Astrocyte (in vitro differentiated cells and primary cell): ENCODE measurements around the gene CD7. TPM values are rescaled to one million over a fixed set of nuclear protein-coding genes. Genes with fewer than 3 reads are reported as not detected.

Experiments
- DNase-seq: peaks from one replicate; pipeline ENCODE4 v3.0.0-alpha.2; 2010; ENCODE audit warnings: low read depth
- FAIRE-seq: peaks from 2 replicates; lab custom pipeline; 2011; peaks lifted over from hg19 to GRCh38; lab: Jason Lieb, UNC
- H2AFZ ChIP-seq: 2 replicates; pipeline ENCODE4 v1.6.0; 2012; ENCODE audit warnings: low read depth, low read length, inconsistent platforms
- H3K27ac ChIP-seq: 2 replicates; pipeline ENCODE4 v1.5.1; 2011; ENCODE audit warnings: low read depth, low read length, inconsistent platforms
- H3K27me3 ChIP-seq: 2 replicates; pipeline ENCODE4 v1.6.0; 2011; ENCODE audit warnings: low read length, inconsistent platforms; ENCODE audit not compliant: insufficient read depth
- H3K36me3 ChIP-seq: 2 replicates; pipeline ENCODE4 v1.5.1; 2011; ENCODE audit warnings: low read length, inconsistent platforms; ENCODE audit not compliant: insufficient read depth
- H3K4me1 ChIP-seq: 2 replicates; pipeline ENCODE4 v1.5.1; 2011; ENCODE audit warnings: low read length, inconsistent platforms; ENCODE audit not compliant: insufficient read depth
- H3K4me2 ChIP-seq: 2 replicates; pipeline ENCODE4 v1.6.0; 2012; ENCODE audit warnings: low read length, inconsistent platforms
- H3K4me3 ChIP-seq: 2 replicates; pipeline ENCODE4 v1.5.1; 2011; ENCODE audit warnings: low read depth, mild to moderate bottlenecking, low read length, inconsistent platforms; ENCODE audit not compliant: insufficient read depth
- H3K79me2 ChIP-seq: 2 replicates; pipeline ENCODE4 v1.6.0; 2012; ENCODE audit warnings: mild to moderate bottlenecking, low read length, inconsistent platforms; ENCODE audit not compliant: insufficient read depth
- H3K9ac ChIP-seq: 2 replicates; pipeline ENCODE4 v1.6.0; 2012; ENCODE audit warnings: mild to moderate bottlenecking, low read length, inconsistent platforms
- H3K9me3 ChIP-seq: 2 replicates; pipeline ENCODE4 v1.5.1; 2012; ENCODE audit warnings: low read depth, mild to moderate bottlenecking, low read length, inconsistent platforms; ENCODE audit not compliant: insufficient read depth
- H4K20me1 ChIP-seq: 2 replicates; pipeline ENCODE4 v1.6.0; 2012; ENCODE audit warnings: low read length, inconsistent platforms; ENCODE audit not compliant: insufficient read depth
- H3K27ac Mint-ChIP-seq: one replicate; pipeline ENCODE4 v1.8.0; 2021; ENCODE audit warnings: mild to moderate bottlenecking, mixed read lengths; ENCODE audit not compliant: unreplicated experiment
- H3K27me3 Mint-ChIP-seq: one replicate; pipeline ENCODE4 v1.8.0; 2021; ENCODE audit warnings: low read depth, mixed read lengths; ENCODE audit not compliant: unreplicated experiment
- H3K36me3 Mint-ChIP-seq: one replicate; pipeline ENCODE4 v1.8.0; 2021; ENCODE audit warnings: low read depth, mixed read lengths; ENCODE audit not compliant: unreplicated experiment
- H3K4me1 Mint-ChIP-seq: one replicate; pipeline ENCODE4 v1.8.0; 2021; ENCODE audit warnings: low read depth, mixed read lengths; ENCODE audit not compliant: unreplicated experiment
- H3K4me3 Mint-ChIP-seq: one replicate; pipeline ENCODE4 v1.8.0; 2021; ENCODE audit warnings: mild to moderate bottlenecking, moderate library complexity, mixed read lengths; ENCODE audit not compliant: unreplicated experiment
- H3K9me3 Mint-ChIP-seq: one replicate; pipeline ENCODE4 v1.8.0; 2021; ENCODE audit warnings: mild to moderate bottlenecking, mixed read lengths; ENCODE audit not compliant: unreplicated experiment
- EZH2 ChIP-seq: IDR thresholded peaks from 2 replicates; pipeline ENCODE4 v1.6.1; 2012; ENCODE audit warnings: mild to moderate bottlenecking, low read length, inconsistent platforms; ENCODE audit not compliant: insufficient read depth
- total RNA-seq: library from RNA; stranded (reverse); gene quantifications from 2 replicates; pipeline ENCODE4 v1.2.1, GENCODE V29; 2021
- TF ChIP-seq, protein P1 (sequence below): IDR thresholded peaks from 2 replicates; pipeline ENCODE4 v1.5.1; 2011; ENCODE audit warnings: low read depth, mild to moderate bottlenecking, inconsistent platforms, low read length, moderate library complexity; ENCODE audit not compliant: insufficient read depth

The CD7 gene
- total RNA-seq, 1 donor from 2014 or later = 0.18 TPM

DNA sequence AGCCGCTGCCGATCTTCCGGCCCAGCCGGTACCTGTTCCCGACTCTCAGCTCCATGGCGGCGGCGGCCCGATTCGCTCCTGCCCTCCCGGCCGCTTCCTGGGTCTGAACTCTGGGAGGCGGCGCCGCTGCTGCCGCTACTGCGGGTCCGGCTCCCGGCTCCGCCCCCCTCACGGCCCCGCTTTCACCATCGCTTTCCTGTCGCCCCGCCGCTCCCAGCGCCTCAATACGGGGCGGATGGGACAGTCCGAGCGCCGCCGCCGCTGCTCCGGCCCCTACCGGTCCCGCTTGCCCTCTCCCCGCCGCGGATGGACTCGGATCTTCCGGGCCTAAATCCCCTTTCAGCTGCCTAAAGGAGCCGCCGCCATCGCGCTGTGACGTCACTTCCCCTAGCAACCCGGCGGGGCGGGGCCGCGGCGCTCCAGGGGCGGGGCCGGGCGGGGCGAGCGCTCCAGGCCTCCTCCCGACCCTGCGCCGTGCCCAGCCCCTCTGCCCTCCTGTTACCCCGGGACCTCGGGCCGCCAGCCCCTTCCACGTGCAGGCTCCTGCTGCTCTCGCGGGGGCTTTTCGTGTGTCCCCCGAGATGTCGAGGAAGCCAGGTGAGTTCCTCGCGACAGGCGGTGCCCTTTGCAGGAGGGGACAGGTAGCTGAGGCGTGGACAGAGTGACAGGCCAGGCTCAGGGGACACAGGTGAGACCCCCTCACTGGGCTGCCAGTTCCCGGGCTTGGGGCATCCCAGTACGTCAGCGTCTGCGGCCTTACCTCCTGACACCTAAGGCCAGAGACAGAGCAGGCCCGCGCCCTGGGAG is 43.9 kb downstream of the CD7 start, which contains the start of gene CSNK1D:
Gene CSNK1D (minus strand): TSS at position 374 of the 807 bp plus-strand sequence. CDS start 319 bp downstream, at position 55.
- Histone ChIP-seq H3K79me2 (peaks cover 47% of the 10 kb centered on the region), H3K4me3 (peak within 1 kb of the TSS; percentile 79), H3K36me3 (peaks cover 6% of the 10 kb centered on the region), H3K9ac (peak within 1 kb of the TSS; percentile 90), H3K27ac (peak within 1 kb of the TSS; percentile 93), H4K20me1 (peaks cover 41% of the 10 kb centered on the region), H3K4me1 (peaks cover 15% of the 10 kb centered on the region), H3K4me2 (peak within 1 kb of the TSS; percentile 89), H3K27me3 (no peaks in the 10 kb centered on the region), H2AFZ (peak within 1 kb of the TSS; percentile 95), H3K9me3 (no peaks in the 10 kb centered on the region)
- peak; percentile 65 for DNase-seq
- Mint-ChIP-seq H3K4me3 (peak within 1 kb of the TSS; percentile 93), H3K27me3 (no peaks in the 10 kb centered on the region), H3K36me3 (peaks cover 19% of the 10 kb centered on the region), H3K4me1 (peaks cover 21% of the 10 kb centered on the region), H3K27ac (peak within 1 kb of the TSS; percentile 98), H3K9me3 (no peaks in the 10 kb centered on the region)
- FAIRE-seq = no peak
- TF ChIP-seq EZH2 = no peak
- TF ChIP-seq, protein P1, sequence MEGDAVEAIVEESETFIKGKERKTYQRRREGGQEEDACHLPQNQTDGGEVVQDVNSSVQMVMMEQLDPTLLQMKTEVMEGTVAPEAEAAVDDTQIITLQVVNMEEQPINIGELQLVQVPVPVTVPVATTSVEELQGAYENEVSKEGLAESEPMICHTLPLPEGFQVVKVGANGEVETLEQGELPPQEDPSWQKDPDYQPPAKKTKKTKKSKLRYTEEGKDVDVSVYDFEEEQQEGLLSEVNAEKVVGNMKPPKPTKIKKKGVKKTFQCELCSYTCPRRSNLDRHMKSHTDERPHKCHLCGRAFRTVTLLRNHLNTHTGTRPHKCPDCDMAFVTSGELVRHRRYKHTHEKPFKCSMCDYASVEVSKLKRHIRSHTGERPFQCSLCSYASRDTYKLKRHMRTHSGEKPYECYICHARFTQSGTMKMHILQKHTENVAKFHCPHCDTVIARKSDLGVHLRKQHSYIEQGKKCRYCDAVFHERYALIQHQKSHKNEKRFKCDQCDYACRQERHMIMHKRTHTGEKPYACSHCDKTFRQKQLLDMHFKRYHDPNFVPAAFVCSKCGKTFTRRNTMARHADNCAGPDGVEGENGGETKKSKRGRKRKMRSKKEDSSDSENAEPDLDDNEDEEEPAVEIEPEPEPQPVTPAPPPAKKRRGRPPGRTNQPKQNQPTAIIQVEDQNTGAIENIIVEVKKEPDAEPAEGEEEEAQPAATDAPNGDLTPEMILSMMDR = no peak

- Histone ChIP-seq H4K20me1 (peaks cover 49% of the 10 kb centered on the region), H3K4me3 (peak overlapping the region; percentile 79), H3K9ac (peak overlapping the region; percentile 90), H3K79me2 (peaks cover 55% of the 10 kb centered on the region), H3K27ac (peak overlapping the region; percentile 93), H3K36me3 (peaks cover 6% of the 10 kb centered on the region), H3K4me1 (peaks cover 22% of the 10 kb centered on the region), H3K4me2 (peak overlapping the region; percentile 89), H3K27me3 (no peaks in the 10 kb centered on the region), H2AFZ (peak overlapping the region; percentile 90), H3K9me3 (no peaks in the 10 kb centered on the region)
- peak overlapping the region; percentile 98 for H3K27ac Mint-ChIP-seq
- H3K9me3 Mint-ChIP-seq = no peaks in the 10 kb centered on the region
- FAIRE-seq = no peak
- H3K27me3 Mint-ChIP-seq = no peaks in the 10 kb centered on the region
- peaks cover 28% of the 10 kb centered on the region for H3K4me1 Mint-ChIP-seq
- peaks cover 17% of the 10 kb centered on the region for H3K36me3 Mint-ChIP-seq
- peak overlapping the region; percentile 93 for H3K4me3 Mint-ChIP-seq
- DNase-seq = no peak
- TF ChIP-seq EZH2 = no peak
- TF ChIP-seq, protein P1 = no peak
These were observed 44.7 kb downstream of the CD7 start for GRCh38 chr17:82272495-82273326.
